ENCODE measurements around the gene CHMP6.

CHMP6 gene

DNA sequence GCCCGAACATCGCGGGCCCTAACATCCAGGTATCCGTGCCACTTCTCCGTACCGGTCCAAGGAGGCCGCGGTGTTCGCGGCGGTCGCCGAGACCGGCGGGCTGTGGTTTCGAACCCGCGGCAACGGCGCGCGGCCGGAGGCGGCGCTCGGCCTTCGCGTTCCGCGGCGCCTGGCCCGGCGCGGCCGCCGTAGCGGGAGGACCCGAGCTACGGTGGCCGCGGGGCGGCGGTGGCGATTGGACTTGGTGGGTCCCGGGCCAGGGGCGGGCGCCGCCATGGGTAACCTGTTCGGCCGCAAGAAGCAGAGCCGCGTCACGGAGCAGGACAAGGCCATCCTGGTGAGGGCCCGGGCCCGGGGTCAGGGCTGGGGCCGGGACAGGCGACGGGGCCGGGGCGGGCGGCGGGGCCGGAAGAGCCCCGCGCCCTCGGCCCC lies at the start of gene CHMP6:
TSS of gene CHMP6 (plus strand) at position 197 of the 432 bp plus-strand sequence. CDS start at position 275, 78 bp downstream.
- peak; percentile 47 to 65 (median 54) for DNase-seq (ENCODE audit: low read depth in 3 of 3)

GRCh38 chr17:80942423-80943345 lies 49.0 kb upstream of the CHMP6 start:
- DNase-seq (ENCODE audit: low read depth in 3 of 3), result no peak

DNA sequence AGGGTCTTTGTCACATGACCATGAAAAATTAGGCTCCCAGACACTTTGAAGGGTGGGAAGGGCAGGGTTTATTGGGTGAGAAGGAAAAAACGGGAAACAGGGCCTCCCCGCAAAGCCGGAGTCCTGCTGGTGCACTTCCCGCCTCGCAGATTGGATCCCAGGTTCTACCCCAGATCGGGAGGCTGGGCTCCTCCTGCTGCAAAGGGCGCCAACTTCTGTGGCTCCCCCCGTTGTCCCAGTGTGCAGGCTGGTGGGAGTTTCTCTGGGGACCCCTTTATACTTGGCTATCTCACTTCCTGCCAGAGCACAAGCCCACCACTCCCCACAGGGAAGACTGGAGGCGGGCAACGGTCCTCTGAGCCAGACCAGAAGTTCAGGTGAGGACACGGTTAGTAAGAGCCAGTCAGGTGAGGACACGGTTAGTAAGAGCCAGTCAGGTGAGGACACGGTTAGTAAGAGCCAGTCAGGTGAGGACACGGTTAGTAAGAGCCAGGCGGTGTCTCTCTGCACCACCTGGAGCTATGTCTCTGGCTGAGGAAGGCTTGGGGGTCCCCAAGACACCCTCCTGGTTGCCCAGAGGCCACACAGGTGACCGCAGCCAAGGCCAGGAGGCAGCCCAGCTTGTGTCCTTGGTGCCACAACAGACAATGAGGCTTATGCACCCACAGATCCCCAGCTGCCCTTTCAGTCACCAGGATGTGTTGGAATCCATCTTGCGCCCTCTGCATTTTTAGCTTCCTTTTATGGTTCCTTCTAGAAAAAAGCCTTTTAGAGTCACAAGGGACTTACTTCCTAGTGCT lies 48.1 kb upstream of the CHMP6 start:
- no peak for DNase-seq (ENCODE audit: low read depth in 3 of 3)

DNA sequence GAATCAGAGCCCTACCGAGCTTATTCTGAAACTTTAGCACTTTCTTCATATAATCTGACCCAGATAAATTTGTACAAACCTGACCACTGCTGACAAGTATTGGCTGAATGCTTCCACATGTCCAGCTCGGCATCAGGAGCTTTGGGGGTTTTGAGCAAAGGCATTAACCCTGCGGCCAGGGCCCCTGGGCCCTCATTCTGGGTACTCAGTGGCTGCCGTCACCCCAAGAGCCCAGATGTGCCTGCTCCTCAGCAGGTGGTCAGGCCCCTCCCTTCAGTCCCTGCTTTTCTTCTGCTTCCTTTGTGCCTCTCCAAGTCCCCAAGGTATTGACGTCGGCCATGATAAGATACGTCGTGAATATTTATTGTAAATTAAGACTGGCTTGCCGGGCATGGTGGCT lies 47.3 kb upstream of the CHMP6 start:
- DNase-seq (ENCODE audit: low read depth in 3 of 3), result no peak

DNA sequence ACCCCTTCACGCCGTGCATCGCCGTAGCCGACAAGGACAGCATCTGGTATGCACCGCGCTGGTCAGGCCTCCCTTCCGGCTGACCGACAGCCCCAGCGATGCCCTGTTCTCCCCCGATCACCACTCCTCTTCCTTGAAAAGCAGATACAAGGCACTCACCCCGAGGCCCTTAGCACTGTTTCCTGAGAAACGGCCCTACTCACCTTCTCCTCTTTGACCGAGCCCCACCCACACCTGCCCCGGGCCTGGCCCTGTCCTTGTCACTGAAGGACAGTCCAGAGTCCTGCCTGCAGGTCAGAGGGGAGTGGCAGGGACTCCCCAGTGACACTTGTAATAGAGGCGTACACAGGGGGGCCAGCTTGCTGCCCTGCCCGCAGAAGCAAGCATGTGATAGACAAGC lies 45.9 kb upstream of the CHMP6 start:
- DNase-seq (ENCODE audit: low read depth in 3 of 3), result no peak

DNA sequence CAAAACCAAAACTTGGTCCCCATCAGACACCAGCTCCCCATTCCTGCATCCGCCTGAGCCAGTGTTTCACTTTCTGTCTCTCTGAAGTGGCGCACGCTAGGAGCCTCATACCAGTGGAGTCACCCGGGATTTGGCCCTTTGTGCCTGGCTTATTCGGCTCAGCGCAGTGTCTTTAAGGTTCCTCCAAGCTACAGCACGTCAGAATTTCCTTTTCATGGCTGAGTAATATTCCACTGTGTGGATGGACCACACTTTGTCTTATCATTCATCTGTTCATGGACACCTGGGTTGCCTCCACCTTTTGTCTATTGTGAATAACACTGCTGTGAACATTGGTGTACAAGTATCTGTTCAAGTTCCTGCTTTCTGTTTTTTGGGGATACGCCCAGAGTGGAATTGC lies 45.2 kb upstream of the CHMP6 start:
- no peak for DNase-seq (ENCODE audit: low read depth in 3 of 3)

- DNase-seq (ENCODE audit: low read depth in 3 of 3), result no peak
These were observed 44.3 kb upstream of the CHMP6 start for GRCh38 chr17:80947200-80947940.

DNA sequence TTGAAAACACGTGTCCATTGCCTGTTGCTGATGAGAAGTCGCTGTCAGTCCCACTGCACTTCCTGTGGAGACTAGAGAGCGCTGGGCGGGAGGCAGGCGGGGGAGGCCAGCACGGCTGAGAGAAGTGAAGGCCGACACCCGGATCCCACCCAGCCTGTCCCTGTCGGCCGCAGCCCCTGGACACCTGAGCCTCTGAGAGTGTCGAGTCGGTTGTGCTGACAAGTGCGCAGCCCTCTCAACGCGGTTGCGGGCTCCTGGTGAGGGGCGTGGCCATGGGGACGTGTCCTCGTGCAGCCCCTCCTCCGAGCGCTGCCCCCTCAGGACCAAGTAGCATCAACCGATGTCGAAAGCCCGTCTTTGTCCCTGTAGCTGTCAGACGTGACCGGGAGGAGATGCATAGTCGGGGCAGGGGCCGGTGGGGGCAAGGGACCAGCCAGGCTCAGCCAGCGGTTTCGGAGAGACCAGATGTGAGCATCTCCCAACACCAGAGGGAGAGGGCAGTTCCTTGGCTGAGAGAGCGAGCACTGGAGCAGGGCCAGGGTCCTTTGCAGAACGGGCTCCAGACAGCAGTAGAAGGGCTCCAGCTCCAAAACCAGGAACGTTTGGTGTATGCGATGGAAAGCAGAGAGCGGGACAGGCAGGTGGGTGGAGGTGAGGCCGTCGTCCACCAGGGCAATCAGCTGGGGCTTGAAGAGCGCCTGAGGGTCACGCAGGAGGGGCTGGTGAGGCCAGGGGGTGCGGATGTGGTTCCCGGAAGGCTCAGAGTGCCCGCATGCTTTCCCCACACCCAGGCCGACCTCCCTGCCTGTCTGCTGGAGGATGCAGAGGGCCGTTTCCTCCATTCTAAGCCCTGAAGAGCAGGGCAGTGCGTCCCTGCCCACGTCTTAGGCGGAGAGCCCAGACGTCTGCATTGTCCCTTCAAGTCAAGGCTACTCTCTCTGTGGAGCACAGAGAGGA lies 43.3 kb upstream of the CHMP6 start:
- no peak for DNase-seq (ENCODE audit: low read depth in 3 of 3)

GRCh38 chr17:80948976-80949450 lies 42.6 kb upstream of the CHMP6 start:
- no peak for DNase-seq (ENCODE audit: low read depth in 3 of 3)

GRCh38 chr17:80949451-80950421 lies 41.9 kb upstream of the CHMP6 start:
- DNase-seq (ENCODE audit: low read depth in 3 of 3), result no peak

DNA sequence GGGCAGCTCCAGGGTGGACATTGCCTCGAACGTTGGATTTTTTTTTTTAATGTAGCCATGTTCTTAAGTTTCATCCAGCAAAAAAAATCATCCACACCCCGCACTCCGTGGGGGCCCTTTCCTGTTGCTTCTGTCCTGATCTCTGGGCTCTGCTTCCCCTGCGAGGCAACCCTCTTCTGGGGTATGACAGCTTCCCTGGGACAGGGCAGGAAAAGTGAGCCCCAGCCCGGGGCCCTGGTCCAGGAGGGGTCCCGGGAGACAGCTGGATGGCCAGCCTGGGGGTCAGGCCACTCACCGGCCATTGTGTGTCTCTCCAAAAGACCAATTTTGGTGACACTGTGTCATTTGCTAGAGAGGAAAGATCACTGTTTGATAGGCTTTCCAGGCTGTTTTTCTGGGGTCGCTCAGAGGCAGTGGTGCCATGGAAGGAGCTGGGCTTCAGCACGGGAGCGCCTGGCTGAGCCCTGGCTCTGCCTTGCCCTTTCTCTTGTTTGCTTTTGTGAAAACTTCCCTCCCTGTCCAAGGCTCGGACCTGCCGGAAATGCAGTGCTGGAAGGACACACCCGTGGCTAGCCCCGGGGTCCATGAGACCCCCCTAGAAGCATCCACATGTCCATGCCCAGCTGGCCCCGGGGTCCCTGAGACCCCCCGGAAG lies 41.0 kb upstream of the CHMP6 start:
- no peak for DNase-seq (ENCODE audit: low read depth in 3 of 3)

GRCh38 chr17:80951121-80952090 lies 40.2 kb upstream of the CHMP6 start:
- no peak for DNase-seq (ENCODE audit: low read depth in 3 of 3)

- no peak for DNase-seq (ENCODE audit: low read depth in 3 of 3)
These were observed 39.4 kb upstream of the CHMP6 start for GRCh38 chr17:80952291-80952690.

- no peak for DNase-seq (ENCODE audit: low read depth in 3 of 3)
These were observed 37.9 kb upstream of the CHMP6 start for GRCh38 chr17:80953471-80954315.

- DNase-seq (ENCODE audit: low read depth in 3 of 3), result no peak
These were observed 36.6 kb upstream of the CHMP6 start for GRCh38 chr17:80955078-80955477.

DNA sequence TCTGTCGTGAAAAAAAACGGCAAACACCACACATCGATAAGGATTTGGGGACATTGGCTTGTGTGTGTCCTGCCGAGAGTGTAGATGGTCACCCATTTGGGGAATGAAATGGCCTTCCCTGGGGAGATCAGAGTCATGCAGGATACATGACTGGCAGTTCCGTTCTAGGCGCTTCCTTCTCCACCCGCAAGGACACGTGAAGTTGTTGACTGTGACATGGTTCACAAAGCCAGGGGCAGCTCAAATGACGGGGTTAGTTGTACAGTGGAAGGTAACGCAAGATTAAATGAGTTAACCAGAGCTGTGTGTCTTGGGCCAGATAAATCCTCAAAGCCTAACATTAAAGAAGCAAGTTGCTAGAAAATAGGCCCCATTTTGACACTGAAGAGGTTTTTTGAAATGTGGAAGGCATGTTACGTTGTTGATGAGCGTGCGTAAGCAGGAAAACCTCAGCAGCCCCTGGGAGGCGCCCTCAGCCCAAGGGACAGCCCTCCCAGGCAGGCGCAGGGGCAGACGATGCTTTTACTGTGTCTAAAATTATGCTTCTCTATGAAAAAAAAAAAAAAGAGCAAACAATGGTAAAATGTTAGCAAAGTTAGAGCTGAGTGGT lies 35.9 kb upstream of the CHMP6 start:
- no peak for DNase-seq (ENCODE audit: low read depth in 3 of 3)
